GM12878 (cell line): ENCODE results near the gene EDNRB. TPM values are rescaled to one million over a fixed set of nuclear protein-coding genes. Genes with fewer than 3 reads are reported as not detected.
A peak's percentile ranks its signal among the peaks of the same experiment; 100 is the strongest.

Source experiments
- ATAC-seq: fragments of 200-7000 bp; cut with Tn5 transposase; 3 replicates; pipeline ENCODE4 v1.9.1; 2020; ENCODE audit warnings: mild to moderate bottlenecking, moderate library complexity
- Bru-seq: library from RNA; stranded (reverse); fragments of 400-500 nt; gene quantifications from one replicate; lab custom pipeline; 2021; lab: Mats Ljungman, UMichigan
- BruChase-seq, 2 experiments: library from RNA; stranded (reverse); fragments of 400-500 nt; gene quantifications; one replicate each; lab custom pipeline; 2021; lab: Mats Ljungman, UMichigan
- BruUV-seq: library from RNA; stranded (reverse); fragments of 400-500 nt; replicated peaks from 2 replicates; lab custom pipeline; 2021; lab: Mats Ljungman, UMichigan
- CTCF ChIA-PET: fragments of 300-600 bp; sonication (Branson Sonifier 250); formaldehyde crosslinking; extraction: SDS; loops from one replicate; lab custom pipeline; 2021; ENCODE audit warnings: inconsistent platforms; lab: Yijun Ruan, JAX
- POLR2A ChIA-PET: fragments of 350-600 bp; formaldehyde crosslinking; extraction: SDS; loops from one replicate; lab custom pipeline; 2021; ENCODE audit warnings: inconsistent platforms; lab: Charles Lee
- RAD21 ChIA-PET: fragments of 300-600 bp; sonication (Branson Sonifier 250); formaldehyde crosslinking; loops from one replicate; lab custom pipeline; 2023; ENCODE audit warnings: antibody characterized with exemption; ENCODE audit not compliant: unreplicated experiment; lab: Charles Lee
- SMC1A ChIA-PET: fragments of 300-600 bp; sonication (Branson Sonifier 250); formaldehyde crosslinking; loops from one replicate; lab custom pipeline; 2023; ENCODE audit not compliant: unreplicated experiment, uncharacterized antibody; lab: Charles Lee
- DNase-seq: peaks from one replicate; pipeline ENCODE4 v3.0.0-alpha.2; 2011; ENCODE audit warnings: low read depth, low spot score
- FAIRE-seq: peaks from 3 replicates; lab custom pipeline; 2011; peaks lifted over from hg19 to GRCh38; lab: Jason Lieb, UNC
- H2AFZ ChIP-seq: 2 replicates; pipeline ENCODE4 v1.6.0; 2011; ENCODE audit warnings: low read depth, low read length, control low read depth; ENCODE audit not compliant: control insufficient read depth
- H3K27ac ChIP-seq: 2 replicates; pipeline ENCODE4 v1.5.1; 2011; ENCODE audit warnings: control low read depth; ENCODE audit not compliant: control insufficient read depth, insufficient read depth
- H3K27me3 ChIP-seq, 2 experiments: replicated peaks in 1 of 2; 2 replicates each; pipeline versions ENCODE4 v1.6.0 to v1.6.1; 2011; ENCODE audit warnings: low read length in 1 of 2; ENCODE audit not compliant: control insufficient read depth in 2 of 2, insufficient read depth in 2 of 2
- H3K36me3 ChIP-seq, 2 experiments: 2 replicates each; pipeline ENCODE4 v1.5.1; 2011; ENCODE audit warnings: low read length in 1 of 2; ENCODE audit not compliant: control insufficient read depth in 2 of 2, insufficient read depth in 2 of 2
- H3K4me1 ChIP-seq: 2 replicates; pipeline ENCODE4 v1.6.1; 2011; ENCODE audit warnings: mild to moderate bottlenecking, low read length, moderate library complexity, mixed read lengths; ENCODE audit not compliant: control insufficient read depth, insufficient read depth
- H3K4me2 ChIP-seq: 2 replicates; pipeline ENCODE4 v1.6.0; 2011; ENCODE audit warnings: control low read depth; ENCODE audit not compliant: control insufficient read depth, insufficient read depth
- H3K4me3 ChIP-seq: fragments of 200-600 bp; sonication (generic); 2 replicates; pipeline ENCODE4 v1.5.1; 2016
- H3K79me2 ChIP-seq: 2 replicates; pipeline ENCODE4 v1.6.0; 2011; ENCODE audit warnings: low read length; ENCODE audit not compliant: control insufficient read depth, insufficient read depth
- H3K9ac ChIP-seq: 2 replicates; pipeline ENCODE4 v1.8.0; 2011; ENCODE audit warnings: low read length, control low read depth, mixed read lengths; ENCODE audit not compliant: control insufficient read depth, insufficient read depth
- H3K9me3 ChIP-seq: replicated peaks from 3 replicates; pipeline ENCODE4 v1.5.1; 2011; ENCODE audit warnings: mild to moderate bottlenecking, low read length; ENCODE audit not compliant: control insufficient read depth, insufficient read depth
- H4K20me1 ChIP-seq: 2 replicates; pipeline ENCODE4 v1.6.0; 2011; ENCODE audit not compliant: control insufficient read depth, insufficient read depth
- BCL3 ChIP-seq: IDR thresholded peaks from 2 replicates; pipeline ENCODE4 v1.6.1; 2011; ENCODE audit warnings: borderline replicate concordance, low read depth, mild to moderate bottlenecking, moderate library complexity, low read length; ENCODE audit not compliant: insufficient read depth, poor library complexity, severe bottlenecking
- CREB1 ChIP-seq: IDR thresholded peaks from 2 replicates; pipeline ENCODE4 v1.6.1; 2012; ENCODE audit warnings: low read depth, mild to moderate bottlenecking, inconsistent platforms
- EP300 ChIP-seq, 2 experiments: fragments of 150-350 bp in 1 of 2; IDR thresholded peaks; 2 replicates each; pipeline ENCODE4 v1.6.1; 2011 to 2012; ENCODE audit warnings: low read depth in 2 of 2, low read length in 2 of 2, borderline replicate concordance in 1 of 2, improper control_type of control experiment in 1 of 2, inconsistent platforms in 1 of 2; ENCODE audit not compliant: control insufficient read depth in 1 of 2
- ESRRA ChIP-seq: IDR thresholded peaks from 2 replicates; pipeline ENCODE4 v1.6.1; 2012; ENCODE audit warnings: mild to moderate bottlenecking, low read length, improper control_type of control experiment
- NFXL1 ChIP-seq: fragments of 450-650 bp; IDR thresholded peaks from 2 replicates; pipeline ENCODE4 v1.6.1; 2017; ENCODE audit warnings: antibody characterized with exemption, mild to moderate bottlenecking, borderline replicate concordance
- POU2F2 ChIP-seq: IDR thresholded peaks from 3 replicates; pipeline ENCODE4 v1.6.1; 2011; ENCODE audit warnings: low read depth, mild to moderate bottlenecking, low read length, borderline replicate concordance
- RAD21 ChIP-seq: IDR thresholded peaks from 2 replicates; pipeline ENCODE4 v1.6.1; 2011; ENCODE audit warnings: mild to moderate bottlenecking, low read depth, low read length, moderate library complexity; ENCODE audit not compliant: insufficient read depth
- SMARCA5 ChIP-seq: fragments of 450-650 bp; IDR thresholded peaks from 2 replicates; pipeline ENCODE4 v1.6.1; 2017; ENCODE audit warnings: mild to moderate bottlenecking
- SREBF2 ChIP-seq: IDR thresholded peaks from 2 replicates; pipeline ENCODE4 v1.6.1; 2012; ENCODE audit warnings: mild to moderate bottlenecking, low read length
- SRF ChIP-seq, 2 experiments: IDR thresholded peaks; 2 replicates each; pipeline ENCODE4 v1.6.1; 2011; ENCODE audit warnings: low read depth in 2 of 2, low read length in 2 of 2, mild to moderate bottlenecking in 1 of 2, moderate library complexity in 1 of 2
- SUZ12 ChIP-seq: fragments of 200-600 bp; sonication (generic); IDR thresholded peaks from one replicate; pipeline ENCODE4 v1.6.1; 2018; ENCODE audit warnings: antibody characterized with exemption, mild to moderate bottlenecking; ENCODE audit not compliant: unreplicated experiment
- USF1 ChIP-seq: IDR thresholded peaks from 2 replicates; pipeline ENCODE4 v1.6.1; 2011; ENCODE audit warnings: borderline replicate concordance, low read depth, mild to moderate bottlenecking, moderate library complexity, mixed read lengths, low read length; ENCODE audit not compliant: insufficient read depth; ENCODE audit errors: extremely low read length
- ZNF24 ChIP-seq: fragments of 450-650 bp; IDR thresholded peaks from 2 replicates; pipeline ENCODE4 v1.6.1; 2017; ENCODE audit warnings: antibody characterized with exemption, mild to moderate bottlenecking
- WGBS: methylation state at CpG from one replicate; pipeline ENCODE4 v1.1.6; 2016; ENCODE audit warnings: low lambda C conversion rate; ENCODE audit not compliant: insufficient replicate concordance, insufficient coverage; ENCODE audit errors: missing lambda C conversion rate; 5-methylcytosine and 5-hydroxymethylcytosine counted together
- in situ Hi-C: fragments of 300-500 bp; cut with MboI; formaldehyde crosslinking; loops from 9 replicates; pipeline ENCODE4 v1.14.3; 2018; ENCODE audit warnings: mixed read lengths
- intact Hi-C: fragments of 100-400 bp; cut with micrococcal nuclease; formaldehyde crosslinking; loops from one replicate; pipeline ENCODE4 v1.14.2; 2022; ENCODE audit not compliant: unreplicated experiment
- long read RNA-seq, 2 experiments: library from polyadenylated mRNA; unstranded; transcript quantifications; one replicate each; pipeline ENCODE4 v2.0.0, GENCODE V29; 2019 to 2020
- polyA minus RNA-seq, 3 experiments: library from RNA; depleted of rRNA, polyadenylated mRNA; stranded (reverse); fragments of >200 nt; gene quantifications; 2 replicates each; pipeline ENCODE4 v1.2.3, GENCODE V29; 2011
- polyA plus RNA-seq, 11 experiments: library from polyadenylated mRNA; depleted of rRNA in 4 of 11; unstranded in 6 of 11; stranded (reverse) in 5 of 11; fragments of >200 nt; fragmentation: Nextera tagmentation in 4 of 11; fragmentation: Illumina TruSeq in 1 of 11; extraction: Ambion mirVana in 4 of 11; extraction: Trizol in 1 of 11; gene quantifications; 1 replicate in 1 of 11; 2 replicates in 10 of 11; pipeline versions ENCODE4 v1.2.1 to v1.2.3, GENCODE V29; 2011 to 2016; ENCODE audit warnings: inconsistent platforms in 2 of 11, missing spikeins in 2 of 11, low read depth in 1 of 11
- total RNA-seq, 4 experiments: library from RNA; depleted of rRNA in 3 of 4; stranded (reverse); fragments of >200 nt in 3 of 4; fragmentation: Illumina TruSeq in 1 of 4; extraction: Trizol in 1 of 4; gene quantifications; 2 replicates each; pipeline versions ENCODE4 v1.2.1 to v1.2.3, GENCODE V29; 2013 to 2021

The EDNRB gene
- total RNA-seq (2013; cell fraction: nucleolus; rRNA removed), result 0.20 TPM in 1 of 2 replicates, not detected in the other
- total RNA-seq (2014; rRNA removed), result not detected in 2 replicates
- total RNA-seq (2014; rRNA removed; fragmentation: Illumina TruSeq; extraction: Trizol), result not detected in 2 replicates
- total RNA-seq (2021), result not detected in 2 replicates
- not detected for polyA plus RNA-seq (2011; ENCODE audit: low read depth)
- polyA plus RNA-seq (2011; rRNA removed), result not detected in 2 replicates
- not detected in 2 replicates for polyA plus RNA-seq (2011; cell fraction: cytosol; rRNA removed)
- polyA plus RNA-seq (2011; cell fraction: nucleus; rRNA removed), result not detected in 2 replicates
- polyA plus RNA-seq (2012), result not detected in 2 replicates
- polyA plus RNA-seq (2014; fragmentation: Illumina TruSeq; extraction: Trizol), result not detected in 2 replicates
- not detected for polyA plus RNA-seq (2014; fragmentation: Nextera tagmentation; extraction: Ambion mirVana)
- polyA plus RNA-seq (2014; rRNA removed), result not detected in 2 replicates
- polyA plus RNA-seq (2016; fragmentation: Nextera tagmentation; extraction: Ambion mirVana), result not detected
- not detected in 2 replicates for polyA minus RNA-seq (2011; rRNA and poly(A)+ RNA removed)
- polyA minus RNA-seq (2011; cell fraction: cytosol; rRNA and poly(A)+ RNA removed), result not detected in 2 replicates
- not detected in 2 replicates for polyA minus RNA-seq (2011; cell fraction: nucleus; rRNA and poly(A)+ RNA removed)
- percentile 4 among the genes with signal in this experiment for Bru-seq, nascent RNA
- BruChase-seq, experiment 1, labeled RNA remaining after a 6-hour chase, result not detected
- BruChase-seq, experiment 2, labeled RNA remaining after a 2-hour chase, result not detected
- long read RNA-seq, experiment 1, result 0 reads
- long read RNA-seq, experiment 2, partial matches to known transcripts, result 0 of 1 reads
- long read RNA-seq, experiment 2, other reads (novel, unspliced or antisense), result 1 of 1 reads

GRCh38 chr13:77918391-77919245, at the start of gene EDNRB:
Gene EDNRB (minus strand): TSS chr13:77918831. CDS start chr13:77918573, 258 bp downstream.
- SMC1A ChIA-PET, result interaction anchor here (1.1 to 1.5 kb wide), 3 partner anchors 11 to 23 kb away, joined by 3 to 4 read pairs (median 3); no protein-coding TSS in a partner anchor
- DNase-seq, result no peak

More at GRCh38 chr13:77918391-77919245, at the start of gene EDNRB:
- Histone ChIP-seq H3K27ac (no peak within 1 kb of the TSS), H3K4me2 (0 out of 2 replicates have a peak within 1 kb of the TSS, but pooled peaks have one; percentile 17), H3K9me3 (no peaks in the 10 kb centered on the region), H3K9ac (no peak within 1 kb of the TSS), H3K4me1 (no peaks in the 10 kb centered on the region), H3K4me3 (no peak within 1 kb of the TSS), H3K27me3 (peaks cover 6 to 10% of the 10 kb centered on the region in 2 experiments; a peak in 3 of 4 replicates), H3K36me3 (no peaks in the 10 kb centered on the region), H4K20me1 (no peaks in the 10 kb centered on the region), H3K79me2 (no peaks in the 10 kb centered on the region), H2AFZ (no peak within 1 kb of the TSS)
- BruUV-seq, result no TSS peak
- FAIRE-seq, result no peak
- ChIA-PET CTCF (no interaction called here), RAD21 (no interaction called here), POLR2A (interaction anchor here (1.0 to 1.1 kb wide), 2 partner anchors 8 to 29 kb away, joined by 3 to 6 read pairs; no protein-coding TSS in a partner anchor)
- TF ChIP-seq SMARCA5, result no peak
- no peak for TF ChIP-seq SRF (IDR thresholded peaks at IDR 0.05; ENCODE audit: low read depth in 2 of 2, low read length in 2 of 2)
- no peak for TF ChIP-seq ZNF24
- no peak for TF ChIP-seq CREB1
- TF ChIP-seq SREBF2, result no peak
- no peak for TF ChIP-seq BCL3
- TF ChIP-seq USF1, result no peak
- TF ChIP-seq POU2F2, result no peak
- TF ChIP-seq NFXL1, result no peak
- no peak for TF ChIP-seq EP300 (IDR thresholded peaks at IDR 0.05; ENCODE audit: borderline replicate concordance in 1 of 2, control insufficient read depth in 1 of 2, low read depth in 2 of 2, low read length in 2 of 2)
- TF ChIP-seq SUZ12, result no peak
- no peak for TF ChIP-seq ESRRA
- TF ChIP-seq RAD21, result no peak
- intact Hi-C loops (no loop called here), in situ Hi-C loops (no loop called here)
- 66% methylated on average over 56 of the region's 60 CpGs for WGBS
- ATAC-seq, result peak; percentile 65
